GM12875 (cell line): Measurements from ENCODE around the gene NUP85.
"Not testable (repeated sequence)": the region's sequence is repeated elsewhere in the genome, so short reads cannot be mapped to it uniquely, and the experiment has no call there.

Experiments used
- H3K4me3 ChIP-seq: one replicate; pipeline ENCODE4 v1.5.1; 2011; ENCODE audit warnings: low read depth, low read length, control low read depth
- CTCF ChIP-seq: IDR thresholded peaks from 2 replicates; pipeline ENCODE4 v1.5.1; 2011; ENCODE audit warnings: low read depth, mild to moderate bottlenecking, control low read depth, inconsistent platforms, low read length, moderate library complexity, borderline replicate concordance; ENCODE audit not compliant: insufficient read depth

NUP85 gene

GRCh38 chr17:75273977-75274708 lies 68.7 kb downstream of the NUP85 start:
- H3K4me3 ChIP-seq, result no peak overlapping the region
- no peak for TF ChIP-seq CTCF

GRCh38 chr17:75277664-75278071 lies 72.2 kb downstream of the NUP85 start:
- no peak overlapping the region for H3K4me3 ChIP-seq
- no peak for TF ChIP-seq CTCF

GRCh38 chr17:75280189-75280588 lies 74.7 kb downstream of the NUP85 start:
- H3K4me3 ChIP-seq, result not testable (repeated sequence)

DNA sequence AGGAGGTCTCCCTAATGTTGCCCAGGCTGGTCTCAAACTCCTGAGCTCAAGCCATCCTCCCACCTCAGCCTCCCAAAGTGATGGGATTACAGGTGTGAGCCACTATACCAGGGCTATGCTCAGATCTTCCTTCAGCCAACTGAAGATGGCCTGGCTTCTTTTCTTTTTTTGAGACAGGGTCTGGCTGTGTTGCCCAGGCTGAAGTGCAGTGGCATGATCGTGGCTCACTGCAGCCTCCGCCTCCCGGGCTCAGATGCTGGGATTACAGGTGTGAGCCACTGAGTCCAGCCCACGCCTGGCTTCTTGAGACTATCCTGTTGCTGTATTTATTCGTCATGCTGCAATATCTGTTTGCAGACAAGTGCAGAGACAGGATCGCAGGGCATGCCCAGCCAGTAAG lies 79.6 kb downstream of the NUP85 start:
- H3K4me3 ChIP-seq, result no peak overlapping the region
- no peak for TF ChIP-seq CTCF
